ENCODE data around the gene CALM1. TPM values are rescaled to one million over a fixed set of nuclear protein-coding genes. Genes with fewer than 3 reads are reported as not detected.

CALM1 gene
- total RNA-seq = 100 to 1,000 TPM; 186 to 586 (median 415) TPM

GRCh38 chr14:90396341-90397339, at the start of gene CALM1:
Gene CALM1 (plus strand): TSS chr14:90397029. CDS start chr14:90397231, 202 bp downstream.
- H3K36me3 ChIP-seq = peaks cover 4 to 17% (median 9%) of the 10 kb centered on the region in 4 donors
- peak; percentile 99 to 100 (median 100) for TF ChIP-seq POLR2A (IDR thresholded peaks at IDR 0.05)
- peak in 4 of 6 experiments; percentile 39 to 59 (median 57) for TF ChIP-seq CTCF (IDR thresholded peaks at IDR 0.05)
- TF ChIP-seq POLR2AphosphoS5 (IDR thresholded peaks at IDR 0.05) = peak; percentile 100
- TF ChIP-seq EP300 (IDR thresholded peaks at IDR 0.05) = peak in 2 of 4 donors; percentile 9 to 91
- H3K4me1 ChIP-seq = peaks cover 26 to 37% (median 30%) of the 10 kb centered on the region in 4 donors
- H3K9me3 ChIP-seq = no peaks in the 10 kb centered on the region
- H3K4me3 ChIP-seq = peak within 1 kb of the TSS; percentile 89 to 100 (median 94)
- whole genome bisulfite sequencing, 2 donors = 2 to 6% methylated on average over 21 to 79 of the region's 89 CpGs
- DNase-seq (peak; percentile 89 to 98), ATAC-seq (ENCODE audit: low FRiP score in 2 of 2) (peak; percentile 94 to 95)
- peak within 1 kb of the TSS; percentile 86 to 95 (median 92) for H3K27ac ChIP-seq
- no peaks in the 10 kb centered on the region for H3K27me3 ChIP-seq

- no peak for DNase-seq
- Histone ChIP-seq H3K27me3 (no peaks in the 10 kb centered on the region), H3K36me3 (no peaks in the 10 kb centered on the region), H3K4me1 (no peaks in the 10 kb centered on the region), H3K4me3 (no peak overlapping the region), H3K27ac (no peak overlapping the region), H3K9me3 (no peaks in the 10 kb centered on the region)
- WGBS, 2 donors = 87 to 96% methylated on average over 2 of the region's 2 CpGs
- ATAC-seq (ENCODE audit: low FRiP score in 2 of 2) = no peak
- no peak for TF ChIP-seq EP300 (IDR thresholded peaks at IDR 0.05)
- no peak for TF ChIP-seq POLR2A (IDR thresholded peaks at IDR 0.05)
- no peak for TF ChIP-seq POLR2AphosphoS5 (IDR thresholded peaks at IDR 0.05)
- TF ChIP-seq CTCF (IDR thresholded peaks at IDR 0.05) = no peak
These were observed 48.6 kb upstream of the CALM1 start for GRCh38 chr14:90348270-90348669.

GRCh38 chr14:90349739-90350138, 47.1 kb upstream of the CALM1 start:
- Histone ChIP-seq H3K27me3 (no peaks in the 10 kb centered on the region), H3K4me1 (no peaks in the 10 kb centered on the region), H3K4me3 (no peak overlapping the region), H3K27ac (no peak overlapping the region), H3K36me3 (no peaks in the 10 kb centered on the region), H3K9me3 (no peaks in the 10 kb centered on the region)
- no peak for DNase-seq
- 32 to 45% methylated on average over 4 of the region's 4 CpGs for WGBS, 2 donors
- no peak for ATAC-seq (ENCODE audit: low FRiP score in 2 of 2)
- TF ChIP-seq POLR2A (IDR thresholded peaks at IDR 0.05) (no peak), CTCF (IDR thresholded peaks at IDR 0.05) (no peak), POLR2AphosphoS5 (IDR thresholded peaks at IDR 0.05) (no peak), EP300 (IDR thresholded peaks at IDR 0.05) (no peak)

GRCh38 chr14:90354551-90355298, 42.1 kb upstream of the CALM1 start:
- Histone ChIP-seq H3K4me1 (no peaks in the 10 kb centered on the region), H3K9me3 (no peaks in the 10 kb centered on the region), H3K27ac (no peak overlapping the region), H3K36me3 (no peaks in the 10 kb centered on the region), H3K27me3 (no peaks in the 10 kb centered on the region), H3K4me3 (no peak overlapping the region)
- no peak for DNase-seq
- 75 to 85% methylated on average over 9 to 16 of the region's 16 CpGs for WGBS, 2 donors
- TF ChIP-seq POLR2AphosphoS5 (IDR thresholded peaks at IDR 0.05) = no peak
- TF ChIP-seq CTCF (IDR thresholded peaks at IDR 0.05) = no peak
- TF ChIP-seq EP300 (IDR thresholded peaks at IDR 0.05) = no peak
- no peak for TF ChIP-seq POLR2A (IDR thresholded peaks at IDR 0.05)
- no peak for ATAC-seq (ENCODE audit: low FRiP score in 2 of 2)
